GM12874 (cell line): Measurements from ENCODE around the gene PRKCI.

Experiments
- TF ChIP-seq, protein P1 (sequence below): IDR thresholded peaks from 2 replicates; pipeline ENCODE4 v1.5.1; 2011; ENCODE audit warnings: low read depth, mild to moderate bottlenecking, control low read depth, low read length, moderate library complexity; ENCODE audit not compliant: insufficient read depth

The PRKCI gene

DNA sequence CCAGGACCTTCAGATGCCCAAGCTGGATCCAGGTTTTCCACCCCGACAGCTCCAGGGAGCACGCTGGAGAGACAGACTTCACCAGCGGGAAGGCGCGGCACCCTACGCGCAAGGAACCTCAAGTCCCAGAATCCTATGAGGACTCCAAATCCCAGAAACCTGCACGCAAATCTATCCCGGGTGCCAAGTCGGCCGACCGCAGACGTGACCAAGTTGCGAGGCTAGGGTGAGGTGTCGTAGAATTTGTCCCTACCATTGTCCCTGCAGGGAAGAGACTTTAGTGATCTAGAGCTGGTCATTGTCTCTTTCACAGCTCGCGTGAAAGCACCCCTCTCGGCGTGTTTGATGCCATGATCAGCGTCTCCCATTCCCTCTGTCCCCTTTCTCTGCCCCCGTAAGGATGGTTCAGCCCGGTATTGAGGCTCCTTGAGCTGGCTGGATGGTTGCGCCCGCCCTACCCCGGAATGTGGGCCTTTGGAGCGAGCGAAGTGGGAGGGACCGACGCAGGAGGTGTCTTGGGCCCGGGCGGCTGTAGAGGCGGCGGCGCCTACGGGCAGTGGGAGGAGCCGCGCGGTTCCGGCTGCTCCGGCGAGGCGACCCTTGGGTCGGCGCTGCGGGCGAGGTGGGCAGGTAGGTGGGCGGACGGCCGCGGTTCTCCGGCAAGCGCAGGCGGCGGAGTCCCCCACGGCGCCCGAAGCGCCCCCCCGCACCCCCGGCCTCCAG is at the start of gene PRKCI:
Gene PRKCI (plus strand): TSS at position 501 of the 723 bp plus-strand sequence. CDS start 246 bp downstream, outside the sequence.
- TF ChIP-seq, protein P1, sequence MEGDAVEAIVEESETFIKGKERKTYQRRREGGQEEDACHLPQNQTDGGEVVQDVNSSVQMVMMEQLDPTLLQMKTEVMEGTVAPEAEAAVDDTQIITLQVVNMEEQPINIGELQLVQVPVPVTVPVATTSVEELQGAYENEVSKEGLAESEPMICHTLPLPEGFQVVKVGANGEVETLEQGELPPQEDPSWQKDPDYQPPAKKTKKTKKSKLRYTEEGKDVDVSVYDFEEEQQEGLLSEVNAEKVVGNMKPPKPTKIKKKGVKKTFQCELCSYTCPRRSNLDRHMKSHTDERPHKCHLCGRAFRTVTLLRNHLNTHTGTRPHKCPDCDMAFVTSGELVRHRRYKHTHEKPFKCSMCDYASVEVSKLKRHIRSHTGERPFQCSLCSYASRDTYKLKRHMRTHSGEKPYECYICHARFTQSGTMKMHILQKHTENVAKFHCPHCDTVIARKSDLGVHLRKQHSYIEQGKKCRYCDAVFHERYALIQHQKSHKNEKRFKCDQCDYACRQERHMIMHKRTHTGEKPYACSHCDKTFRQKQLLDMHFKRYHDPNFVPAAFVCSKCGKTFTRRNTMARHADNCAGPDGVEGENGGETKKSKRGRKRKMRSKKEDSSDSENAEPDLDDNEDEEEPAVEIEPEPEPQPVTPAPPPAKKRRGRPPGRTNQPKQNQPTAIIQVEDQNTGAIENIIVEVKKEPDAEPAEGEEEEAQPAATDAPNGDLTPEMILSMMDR, result no peak

DNA sequence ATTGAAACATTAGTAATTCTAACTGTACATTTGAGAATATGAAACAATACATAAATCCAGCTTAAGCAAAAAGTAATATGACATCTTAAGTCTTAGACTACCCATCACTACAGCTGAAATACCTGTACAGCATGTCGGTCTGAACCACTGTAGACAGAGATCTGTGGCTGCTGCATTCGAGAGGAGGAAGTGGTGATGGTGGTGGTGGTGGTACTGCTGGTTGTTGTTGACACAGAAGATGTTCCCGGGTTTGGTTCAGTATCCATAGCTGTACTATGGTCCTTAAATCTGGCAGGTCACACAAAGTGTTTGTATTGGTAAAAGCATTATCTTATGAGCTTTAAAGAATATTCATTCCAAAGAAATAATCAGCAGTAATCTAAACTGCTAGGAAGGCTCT is 43.6 kb upstream of the PRKCI start:
- TF ChIP-seq, protein P1, result no peak

DNA sequence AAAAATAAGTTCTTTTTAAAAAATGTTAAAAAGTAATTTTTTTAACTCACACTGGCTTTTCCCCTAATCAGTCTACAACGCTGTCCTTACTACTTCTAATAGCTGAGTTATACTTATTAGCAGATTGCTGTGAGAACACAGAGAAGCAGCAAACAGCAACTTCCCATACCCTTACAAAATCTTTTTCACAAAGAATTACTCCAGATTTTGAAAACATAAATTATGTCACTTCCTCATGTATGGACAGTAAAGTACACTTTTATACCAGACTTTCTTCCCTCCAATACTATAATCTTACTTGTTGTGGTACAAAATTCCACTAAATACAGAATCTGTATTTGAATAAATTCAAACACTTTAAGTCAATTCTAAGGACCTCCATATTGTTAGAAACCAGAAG is 42.8 kb upstream of the PRKCI start:
- TF ChIP-seq, protein P1, result no peak

DNA sequence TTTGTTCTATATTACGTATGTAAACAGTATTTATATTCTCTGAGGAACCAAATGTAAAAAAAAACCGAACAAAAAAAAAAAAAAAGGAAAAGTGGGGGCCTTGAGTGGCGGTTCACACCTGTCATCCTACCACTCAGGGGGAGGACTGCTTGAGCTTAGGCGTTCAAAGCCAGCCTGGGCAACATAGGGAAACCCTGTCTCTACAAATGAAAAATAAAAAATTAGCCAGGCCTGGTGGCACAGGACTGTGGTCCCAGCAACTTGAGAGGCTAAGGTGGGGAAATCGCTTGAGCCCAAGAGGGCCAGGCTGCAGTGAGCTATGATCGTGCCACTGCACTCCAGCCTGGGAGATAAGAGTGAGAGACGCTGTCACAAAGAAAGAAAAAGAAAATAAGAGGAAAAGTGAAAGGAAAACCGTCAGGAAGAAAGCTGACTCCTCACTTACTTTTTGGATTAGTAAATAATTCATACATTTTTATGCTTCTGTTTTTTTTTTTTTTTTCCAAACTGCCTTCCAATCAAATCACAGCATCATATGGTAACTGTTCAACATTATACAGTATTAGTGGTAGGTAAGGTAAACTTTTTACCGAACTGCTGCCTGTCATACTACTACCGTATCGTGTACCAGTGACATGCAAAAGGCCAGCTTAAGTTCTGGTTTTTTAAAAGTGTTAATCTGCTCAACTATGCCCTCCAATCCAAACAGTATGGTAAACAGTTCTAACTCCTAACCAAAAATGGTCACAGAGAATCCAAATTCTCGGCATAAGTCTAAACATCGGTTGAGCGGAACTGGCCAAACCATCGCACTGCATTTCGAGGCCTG is 41.9 kb upstream of the PRKCI start:
- TF ChIP-seq, protein P1, result no peak

DNA sequence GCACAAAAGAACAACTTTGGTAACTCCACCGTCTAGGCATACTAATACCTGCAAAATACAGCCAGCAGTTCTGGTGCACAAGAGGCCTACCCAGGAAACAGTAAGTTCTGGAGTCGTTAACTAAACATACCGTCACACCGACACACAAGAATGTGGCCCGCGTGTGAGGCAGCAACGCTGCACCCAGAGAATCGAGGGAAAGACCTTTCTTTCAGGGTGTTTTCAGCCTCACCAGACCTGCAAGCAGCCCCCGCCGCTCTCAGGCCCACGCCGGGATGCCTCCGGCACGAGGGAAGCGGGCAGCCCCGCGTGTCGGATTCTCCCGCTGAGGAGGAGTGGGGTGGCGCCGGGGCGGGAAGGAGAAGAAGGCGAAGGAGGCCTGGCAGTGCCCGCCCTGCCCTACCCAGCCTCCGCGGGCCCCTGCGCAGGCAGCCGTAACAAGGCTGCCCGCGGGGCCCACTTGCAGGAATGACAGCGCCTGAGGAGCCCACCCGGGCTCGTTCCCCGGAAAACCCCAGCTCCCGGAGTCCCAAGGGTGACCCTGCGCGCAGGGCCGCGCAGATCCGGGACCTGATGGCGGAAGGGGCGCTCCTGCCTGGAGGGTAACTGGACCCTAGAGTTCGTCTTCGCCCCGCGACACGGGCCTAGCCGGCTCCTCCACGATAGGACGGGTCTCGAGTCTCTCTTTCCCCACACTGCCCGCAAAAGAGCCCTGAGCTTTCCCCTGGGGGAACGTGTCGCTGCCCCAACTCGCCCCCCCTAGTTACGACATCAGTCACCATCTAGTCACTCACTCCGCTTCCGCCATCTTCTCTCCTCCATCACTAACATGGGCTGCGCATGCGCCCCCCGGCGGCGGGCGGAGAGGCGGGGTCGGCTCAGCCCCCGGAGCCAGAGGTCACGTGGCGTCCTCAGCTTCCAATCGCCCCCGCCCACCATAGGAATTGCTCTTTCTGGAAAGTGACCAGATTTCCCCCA is 41.0 kb upstream of the PRKCI start, which contains the start of gene PHC3:
Gene PHC3 (minus strand): TSS at position 826 of the 978 bp plus-strand sequence. CDS start 18 bp downstream, at position 808.
- TF ChIP-seq, protein P1, result no peak

DNA sequence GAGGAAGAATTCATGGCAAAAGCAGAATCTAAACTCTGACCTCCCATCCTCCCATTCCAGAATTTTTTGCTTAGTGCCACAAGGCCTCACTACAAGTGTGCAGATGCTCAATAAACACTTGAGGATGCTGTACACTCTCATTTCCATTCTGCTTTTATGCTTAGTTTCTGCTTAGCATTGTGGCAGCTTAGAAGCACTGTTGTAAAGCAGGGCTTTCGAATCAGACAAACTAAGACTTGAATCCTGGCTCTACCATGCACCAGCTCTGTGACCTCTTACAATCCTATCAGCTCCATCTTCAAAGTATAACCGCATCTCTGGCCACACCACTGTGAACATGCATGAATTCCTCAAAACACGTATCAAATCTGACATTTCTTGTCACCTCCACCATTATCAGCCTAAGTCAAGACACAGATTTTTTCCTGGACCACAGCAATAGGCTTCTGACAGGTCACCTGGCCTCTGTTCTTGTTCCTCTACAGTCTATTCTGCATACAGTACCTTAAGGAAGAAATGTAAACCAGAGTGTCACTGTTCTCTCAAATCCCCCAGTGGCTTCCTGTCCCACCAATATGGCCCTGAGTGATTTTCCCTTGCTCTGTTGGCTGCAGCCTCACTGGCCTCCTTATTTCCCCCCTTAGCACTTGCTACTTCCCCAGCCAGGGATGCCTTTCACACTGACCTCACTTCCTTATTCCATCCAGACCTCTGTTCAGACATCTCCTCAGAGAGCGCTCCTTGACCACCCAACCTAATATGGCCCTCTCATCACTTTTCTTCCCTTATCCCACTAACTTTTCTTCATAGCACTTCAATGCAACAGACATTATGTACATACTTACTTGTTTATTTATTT is 32.6 kb upstream of the PRKCI start:
- TF ChIP-seq, protein P1, result no peak
